GM13976 (cell line): Measurements from ENCODE around the gene SLC15A2.

Experiments
- DNase-seq: peaks from one replicate; pipeline ENCODE4 v3.0.0; 2012; ENCODE audit warnings: low spot score
- CTCF ChIP-seq: IDR thresholded peaks from 2 replicates; pipeline ENCODE4 v1.5.1; 2012; ENCODE audit warnings: borderline replicate concordance, mild to moderate bottlenecking; ENCODE audit not compliant: insufficient read depth; ENCODE audit errors: extremely low read depth, missing control alignments, control extremely low read depth
- in situ Hi-C: fragments of 300-500 bp; cut with MboI; formaldehyde crosslinking; loops from one replicate; pipeline ENCODE4 v1.12.0; 2022; ENCODE audit warnings: low sequenced_read_pairs, mixed read lengths, inconsistent platforms; ENCODE audit not compliant: unreplicated experiment

Gene SLC15A2

GRCh38 chr3:121869736-121870135, 24.5 kb upstream of the SLC15A2 start:
- DNase-seq = no peak
- in situ Hi-C loops = loop anchor here (25.0 kb wide), 1 partner anchor 393 kb away; no protein-coding TSS in a partner anchor
- TF ChIP-seq CTCF = no peak

- no peak for DNase-seq
- in situ Hi-C loops = loop anchor here (25.0 kb wide), 1 partner anchor 392 kb away; no protein-coding TSS in a partner anchor
- no peak for TF ChIP-seq CTCF
These were observed 23.5 kb upstream of the SLC15A2 start for GRCh38 chr3:121870717-121871116.

GRCh38 chr3:121871430-121871829, 22.8 kb upstream of the SLC15A2 start:
- in situ Hi-C loops = loop anchor here (25.0 kb wide), 1 partner anchor 391 kb away; no protein-coding TSS in a partner anchor
- DNase-seq = no peak
- TF ChIP-seq CTCF = no peak

DNA sequence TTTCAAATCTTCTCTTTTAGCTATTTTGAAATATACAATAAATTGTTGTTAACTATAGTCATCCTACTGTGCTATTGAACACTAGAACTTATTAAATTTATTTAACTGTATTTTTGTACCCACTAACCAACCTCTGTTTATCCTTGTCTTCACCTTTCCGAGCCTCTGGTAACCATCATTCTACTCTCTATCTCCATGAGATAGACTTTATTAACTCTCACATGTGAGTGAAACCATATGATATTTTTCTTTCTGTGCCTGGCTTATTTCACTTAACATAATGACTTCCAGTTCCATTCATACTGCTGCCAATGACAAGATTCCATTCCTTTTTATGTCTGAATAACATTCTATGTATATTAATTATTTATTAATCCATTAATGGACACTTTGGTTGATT, 15.8 kb upstream of the SLC15A2 start:
- no peak for TF ChIP-seq CTCF
- in situ Hi-C loops = no loop called here
- DNase-seq = no peak

- in situ Hi-C loops = no loop called here
- no peak for TF ChIP-seq CTCF
- DNase-seq = peak; percentile 20
These were observed 10.7 kb upstream of the SLC15A2 start for GRCh38 chr3:121883507-121883906.

DNA sequence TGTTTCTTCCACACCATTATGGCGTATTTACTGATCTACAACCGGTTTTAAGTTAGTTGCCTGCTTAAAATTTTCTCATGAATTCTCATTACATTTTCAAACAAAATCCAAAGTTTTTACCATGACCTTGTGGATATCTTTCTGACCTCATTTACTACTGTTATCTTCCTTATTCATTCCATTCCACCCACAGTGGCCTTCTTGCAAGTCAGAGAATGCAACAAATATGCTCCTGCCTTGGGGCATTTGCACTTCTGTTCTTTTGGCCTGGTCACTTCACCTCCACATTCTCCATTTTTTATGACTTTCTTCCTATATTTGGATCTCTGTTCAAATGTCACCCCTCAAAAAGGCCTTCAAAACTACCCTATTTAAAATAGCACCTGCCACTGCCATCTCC, 8.8 kb upstream of the SLC15A2 start:
- in situ Hi-C loops = no loop called here
- DNase-seq = no peak
- TF ChIP-seq CTCF = no peak

- no peak for TF ChIP-seq CTCF
- DNase-seq = no peak
- in situ Hi-C loops = no loop called here
These were observed 920 bp downstream of the SLC15A2 start for GRCh38 chr3:121895121-121895520.
